Prostate gland (tissue), 2 donors: ENCODE measurements around the gene DIAPH2. TPM values are rescaled to one million over a fixed set of nuclear protein-coding genes. Genes with fewer than 3 reads are reported as not detected.

ENCODE experiments used
- DNase-seq: peaks from one replicate; pipeline ENCODE4 v3.0.0-alpha.2; 2019; ENCODE audit warnings: low spot score
- H3K27ac ChIP-seq, 2 donors: fragments of 200-600 bp; sonication (generic); 2 replicates each; pipeline ENCODE4 v1.5.1; 2017 to 2019
- H3K27me3 ChIP-seq: fragments of 200-600 bp; sonication (generic); replicated peaks from 2 replicates; pipeline ENCODE4 v1.5.1; 2019; ENCODE audit not compliant: insufficient read depth
- H3K36me3 ChIP-seq, 2 donors: fragments of 200-600 bp; sonication (generic); 1 replicate in 1 of 2; 2 replicates in 1 of 2; pipeline versions ENCODE4 v1.5.1 to v1.8.1; 2017 to 2019
- H3K4me1 ChIP-seq: fragments of 200-600 bp; sonication (generic); replicated peaks from 2 replicates; pipeline ENCODE4 v1.5.1; 2019
- H3K4me3 ChIP-seq, 2 donors: fragments of 200-600 bp; sonication (generic); 2 replicates each; pipeline ENCODE4 v1.5.1; 2017 to 2019
- H3K9me3 ChIP-seq: fragments of 200-600 bp; sonication (generic); 2 replicates; pipeline ENCODE4 v1.5.1; 2017
- POLR2A ChIP-seq: fragments of 450-650 bp; IDR thresholded peaks from one replicate; pipeline ENCODE4 v1.6.1; 2016; ENCODE audit warnings: antibody characterized with exemption, mild to moderate bottlenecking
- POLR2AphosphoS5 ChIP-seq: sonication (generic); formaldehyde crosslinking; IDR thresholded peaks from one replicate; pipeline ENCODE4 v1.6.1; 2017; ENCODE audit warnings: antibody characterized with exemption
- WGBS: methylation state at CpG from one replicate; pipeline ENCODE4 v1.1.5; 2018; 5-methylcytosine and 5-hydroxymethylcytosine counted together
- intact Hi-C: fragments of 100-400 bp; cut with DNase I; formaldehyde crosslinking; loops from one replicate; pipeline ENCODE4 v1.14.2; 2022
- total RNA-seq, 2 donors: library from RNA; depleted of rRNA; stranded (reverse); fragments of >200 nt; gene quantifications; one replicate each; pipeline ENCODE4 v1.1.0, GENCODE V29; 2016
- TF ChIP-seq, protein P1 (sequence below), 4 experiments: fragments of 200-600 bp in 2 of 4; fragments of 450-650 bp in 2 of 4; sonication (generic) in 2 of 4; IDR thresholded peaks; 1 replicate in 3 of 4; 2 replicates in 1 of 4; pipeline ENCODE4 v1.5.1; 2016 to 2019; ENCODE audit warnings: antibody characterized with exemption in 4 of 4, mild to moderate bottlenecking in 2 of 4, moderate library complexity in 2 of 4

Gene DIAPH2
- total RNA-seq, 2 donors from 2014 or later = 8.1 to 44.8 TPM

DNA sequence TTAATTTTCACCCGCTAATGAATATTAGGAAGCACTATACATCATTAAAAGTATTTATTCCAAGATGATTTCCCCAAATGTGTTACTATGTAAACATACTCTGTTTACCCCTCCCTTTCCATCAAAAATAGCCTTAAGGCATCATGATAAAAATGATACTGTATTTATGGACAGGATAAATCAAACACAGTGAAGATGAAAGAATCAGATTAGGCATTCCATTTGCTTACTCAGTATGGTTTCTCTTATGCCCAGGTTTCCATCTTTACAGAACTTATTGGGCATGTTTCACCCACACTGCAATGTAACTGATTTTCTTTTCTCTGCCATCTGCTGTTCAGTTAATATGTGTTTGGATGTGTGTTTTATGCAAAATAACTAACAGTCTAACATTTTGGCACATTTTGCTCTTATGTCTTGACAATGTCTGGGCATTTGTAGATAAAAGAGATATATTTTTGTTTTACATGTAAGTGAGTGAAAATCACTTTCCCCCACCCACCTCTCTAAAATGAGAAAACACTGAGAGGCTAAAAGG, 644.3 kb downstream of the DIAPH2 start:
- DNase-seq = no peak
- H3K27ac ChIP-seq = no peak overlapping the region
- no peaks in the 10 kb centered on the region for H3K4me1 ChIP-seq
- H3K27me3 ChIP-seq = no peaks in the 10 kb centered on the region
- H3K4me3 ChIP-seq = no peak overlapping the region
- TF ChIP-seq, protein P1, sequence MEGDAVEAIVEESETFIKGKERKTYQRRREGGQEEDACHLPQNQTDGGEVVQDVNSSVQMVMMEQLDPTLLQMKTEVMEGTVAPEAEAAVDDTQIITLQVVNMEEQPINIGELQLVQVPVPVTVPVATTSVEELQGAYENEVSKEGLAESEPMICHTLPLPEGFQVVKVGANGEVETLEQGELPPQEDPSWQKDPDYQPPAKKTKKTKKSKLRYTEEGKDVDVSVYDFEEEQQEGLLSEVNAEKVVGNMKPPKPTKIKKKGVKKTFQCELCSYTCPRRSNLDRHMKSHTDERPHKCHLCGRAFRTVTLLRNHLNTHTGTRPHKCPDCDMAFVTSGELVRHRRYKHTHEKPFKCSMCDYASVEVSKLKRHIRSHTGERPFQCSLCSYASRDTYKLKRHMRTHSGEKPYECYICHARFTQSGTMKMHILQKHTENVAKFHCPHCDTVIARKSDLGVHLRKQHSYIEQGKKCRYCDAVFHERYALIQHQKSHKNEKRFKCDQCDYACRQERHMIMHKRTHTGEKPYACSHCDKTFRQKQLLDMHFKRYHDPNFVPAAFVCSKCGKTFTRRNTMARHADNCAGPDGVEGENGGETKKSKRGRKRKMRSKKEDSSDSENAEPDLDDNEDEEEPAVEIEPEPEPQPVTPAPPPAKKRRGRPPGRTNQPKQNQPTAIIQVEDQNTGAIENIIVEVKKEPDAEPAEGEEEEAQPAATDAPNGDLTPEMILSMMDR (IDR thresholded peaks at IDR 0.05) = no peak
- no peak for TF ChIP-seq POLR2A
- no peak for TF ChIP-seq POLR2AphosphoS5
- intact Hi-C loops = no loop called here
- no peaks in the 10 kb centered on the region for H3K9me3 ChIP-seq
- WGBS = 92% methylated on average over 1 of the region's 1 CpG
- no peaks in the 10 kb centered on the region for H3K36me3 ChIP-seq

DNA sequence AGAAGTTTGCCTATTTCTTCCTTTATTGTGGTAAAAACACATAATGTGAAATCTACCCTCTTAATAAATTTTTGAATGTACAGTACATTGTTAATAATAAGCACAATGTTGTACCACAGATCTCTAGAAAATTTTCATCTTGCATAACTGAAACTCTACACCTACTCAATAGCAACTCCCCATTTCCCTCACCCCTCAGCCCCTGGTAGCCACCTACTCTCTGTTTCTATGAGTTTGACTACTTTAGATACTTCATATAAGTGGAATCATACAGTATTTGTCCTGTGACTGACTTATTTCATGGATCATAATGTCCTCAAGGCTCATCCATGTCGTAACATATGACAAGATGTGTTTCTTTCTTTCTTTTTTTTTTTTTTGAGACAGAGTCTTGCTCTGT, 645.5 kb downstream of the DIAPH2 start:
- no peaks in the 10 kb centered on the region for H3K27me3 ChIP-seq
- no peak overlapping the region for H3K4me3 ChIP-seq
- H3K36me3 ChIP-seq = no peaks in the 10 kb centered on the region
- intact Hi-C loops = no loop called here
- WGBS = 100% methylated on average over 1 of the region's 1 CpG
- no peaks in the 10 kb centered on the region for H3K4me1 ChIP-seq
- TF ChIP-seq, protein P1 (IDR thresholded peaks at IDR 0.05) = no peak
- no peaks in the 10 kb centered on the region for H3K9me3 ChIP-seq
- H3K27ac ChIP-seq = no peak overlapping the region
- no peak for DNase-seq

DNA sequence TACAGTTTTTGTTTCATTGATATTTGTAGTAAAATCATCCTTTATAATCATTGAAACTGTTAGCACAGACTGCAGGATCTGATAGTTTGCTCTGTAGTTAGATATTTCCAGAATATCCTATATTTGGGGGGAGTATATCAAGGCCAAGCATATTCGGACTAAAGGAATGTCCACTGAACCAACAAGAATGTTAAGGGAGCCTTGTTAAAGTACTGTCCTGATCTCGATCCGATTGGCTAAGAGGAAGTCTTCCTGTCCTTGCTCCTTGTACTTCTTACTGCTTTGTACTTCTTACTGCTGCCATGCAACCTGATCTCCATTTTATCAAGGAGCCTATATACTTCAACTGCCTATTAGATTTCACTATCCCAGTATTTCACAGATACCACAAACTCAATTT, 648.3 kb downstream of the DIAPH2 start:
- Histone ChIP-seq H3K27ac (no peak overlapping the region), H3K36me3 (no peaks in the 10 kb centered on the region), H3K9me3 (no peaks in the 10 kb centered on the region), H3K4me1 (no peaks in the 10 kb centered on the region), H3K27me3 (no peaks in the 10 kb centered on the region), H3K4me3 (no peak overlapping the region)
- no peak for DNase-seq
- 77% methylated on average over 3 of the region's 3 CpGs for WGBS
- intact Hi-C loops = no loop called here
- TF ChIP-seq, protein P1 (IDR thresholded peaks at IDR 0.05) = no peak
- TF ChIP-seq POLR2A = no peak
- TF ChIP-seq POLR2AphosphoS5 = no peak

DNA sequence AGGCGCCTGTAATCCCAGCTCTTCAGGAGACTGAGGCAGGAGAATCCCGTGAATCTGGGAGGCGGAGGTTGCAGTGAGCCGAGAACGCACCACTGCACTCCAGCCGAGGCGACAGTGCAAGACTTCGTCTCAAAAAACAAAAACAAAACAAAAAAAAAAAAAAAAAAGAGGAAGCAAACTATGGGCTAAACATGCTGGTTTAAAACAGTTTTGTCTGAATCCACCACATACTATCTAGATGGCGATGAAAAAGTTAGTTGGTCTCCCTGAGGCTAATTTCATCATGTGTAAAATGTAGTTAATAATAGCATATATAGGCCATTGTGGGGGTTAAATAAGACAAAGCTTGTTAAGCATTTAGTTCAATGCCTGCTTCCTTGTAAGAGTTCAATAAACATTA, 650.2 kb downstream of the DIAPH2 start:
- DNase-seq = no peak
- H3K4me3 ChIP-seq = no peak overlapping the region
- no peaks in the 10 kb centered on the region for H3K4me1 ChIP-seq

DNA sequence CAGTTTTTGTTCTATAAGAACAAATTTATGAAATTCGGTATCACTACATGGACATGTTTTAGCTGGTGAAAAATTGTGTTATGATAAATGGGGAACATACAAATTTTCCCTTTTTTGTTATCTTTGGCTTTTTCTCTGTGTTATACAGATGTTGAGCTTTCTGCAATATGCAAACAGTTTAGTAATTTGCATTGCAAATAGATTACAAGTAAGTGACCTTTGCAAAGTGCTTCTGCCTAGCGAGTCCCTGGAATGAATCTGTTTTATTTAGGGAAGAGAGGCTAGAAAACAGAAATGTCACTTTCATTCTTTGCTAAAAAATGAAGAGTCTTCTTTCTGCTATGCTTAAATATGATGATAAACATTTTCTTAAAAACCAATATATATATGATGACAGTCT, 660.1 kb downstream of the DIAPH2 start:
- Histone ChIP-seq H3K4me1 (no peaks in the 10 kb centered on the region), H3K27me3 (no peaks in the 10 kb centered on the region), H3K36me3 (no peaks in the 10 kb centered on the region), H3K27ac (no peak overlapping the region), H3K9me3 (no peaks in the 10 kb centered on the region), H3K4me3 (no peak overlapping the region)
- intact Hi-C loops = no loop called here
- WGBS = 80% methylated on average over 2 of the region's 2 CpGs
- no peak for TF ChIP-seq POLR2A
- DNase-seq = no peak

More for the DNA sequence above, 650.2 kb downstream of the DIAPH2 start:
- TF ChIP-seq, protein P1 (IDR thresholded peaks at IDR 0.05) = no peak
- TF ChIP-seq POLR2A = no peak
- H3K9me3 ChIP-seq = no peaks in the 10 kb centered on the region
- WGBS = 96% methylated on average over 9 of the region's 9 CpGs
- H3K27ac ChIP-seq = no peak overlapping the region
- intact Hi-C loops = no loop called here
- H3K36me3 ChIP-seq = no peaks in the 10 kb centered on the region
- no peaks in the 10 kb centered on the region for H3K27me3 ChIP-seq
